ENCODE measurements around the gene CDKAL1.

CDKAL1 gene

GRCh38 chr6:21157186-21157929, 623.1 kb downstream of the CDKAL1 start:
- DNase-seq: no peak

- no peak for DNase-seq
Measured at GRCh38 chr6:21158149-21158548, 623.9 kb downstream of the CDKAL1 start.

GRCh38 chr6:21158873-21159272, 624.6 kb downstream of the CDKAL1 start:
- no peak for DNase-seq

GRCh38 chr6:21159465-21159864, 625.2 kb downstream of the CDKAL1 start:
- no peak for DNase-seq

- DNase-seq: no peak
Measured at GRCh38 chr6:21161707-21162106, 627.5 kb downstream of the CDKAL1 start.

- no peak for DNase-seq
Measured at GRCh38 chr6:21163110-21163837, 629.0 kb downstream of the CDKAL1 start.

- DNase-seq: no peak
Measured at GRCh38 chr6:21163838-21164180, 629.6 kb downstream of the CDKAL1 start.

- DNase-seq: peak in 3 of 4 experiments; percentile 29 to 52 (median 50)
Measured at GRCh38 chr6:21164768-21165326, 630.6 kb downstream of the CDKAL1 start.

- no peak for DNase-seq
Measured at GRCh38 chr6:21166754-21167153, 632.5 kb downstream of the CDKAL1 start.

- no peak for DNase-seq
Measured at GRCh38 chr6:21167790-21168189, 633.5 kb downstream of the CDKAL1 start.

- peak in 1 of 4 experiments; percentile 3 for DNase-seq
Measured at GRCh38 chr6:21171801-21172200, 637.5 kb downstream of the CDKAL1 start.

- peak in 2 of 4 experiments; percentile 37 to 51 for DNase-seq
Measured at GRCh38 chr6:21173031-21173430, 638.8 kb downstream of the CDKAL1 start.

GRCh38 chr6:21173678-21174077, 639.4 kb downstream of the CDKAL1 start:
- DNase-seq: no peak

GRCh38 chr6:21176197-21176596, 641.9 kb downstream of the CDKAL1 start:
- DNase-seq: no peak

- no peak for DNase-seq
Measured at GRCh38 chr6:21180155-21180554, 645.9 kb downstream of the CDKAL1 start.

- DNase-seq: no peak
Measured at GRCh38 chr6:21180800-21181337, 646.6 kb downstream of the CDKAL1 start.

GRCh38 chr6:21181866-21182265, 647.6 kb downstream of the CDKAL1 start:
- no peak for DNase-seq

- no peak for DNase-seq
Measured at GRCh38 chr6:21182589-21182988, 648.3 kb downstream of the CDKAL1 start.

GRCh38 chr6:21185861-21186478, 651.7 kb downstream of the CDKAL1 start:
- no peak for DNase-seq

GRCh38 chr6:21186479-21187055, 652.3 kb downstream of the CDKAL1 start:
- no peak for DNase-seq

GRCh38 chr6:21187485-21187884, 653.2 kb downstream of the CDKAL1 start:
- DNase-seq: no peak

- DNase-seq: no peak
Measured at GRCh38 chr6:21188505-21189223, 654.4 kb downstream of the CDKAL1 start.
